CD4-positive, alpha-beta T cell treated with Interferon gamma for 1 hour (primary cell): Measurements from ENCODE around the gene C19orf47.
"Not testable (repeated sequence)": the region's sequence is repeated elsewhere in the genome, so short reads cannot be mapped to it uniquely, and the experiment has no call there.

Source experiments
- DNase-seq: peaks from one replicate; pipeline ENCODE4 v3.0.0-alpha.2; 2020

Gene C19orf47

GRCh38 chr19:40374084-40374483 is 25.9 kb upstream of the C19orf47 start:
- no peak for DNase-seq

- DNase-seq = no peak
Measured at GRCh38 chr19:40371802-40372122, 23.6 kb upstream of the C19orf47 start.

GRCh38 chr19:40370997-40371801 is 23.0 kb upstream of the C19orf47 start:
- DNase-seq = no peak

- not testable (repeated sequence) for DNase-seq
Measured at GRCh38 chr19:40370253-40370652, 22.1 kb upstream of the C19orf47 start.

- DNase-seq = no peak
Measured at GRCh38 chr19:40369797-40370196, 21.6 kb upstream of the C19orf47 start.

GRCh38 chr19:40367577-40368434 is 19.6 kb upstream of the C19orf47 start:
- DNase-seq = no peak

GRCh38 chr19:40366697-40367561 is 18.7 kb upstream of the C19orf47 start:
- DNase-seq = no peak

GRCh38 chr19:40365613-40366401 is 17.6 kb upstream of the C19orf47 start:
- DNase-seq = peak; percentile 54

- DNase-seq = no peak
Measured at GRCh38 chr19:40365010-40365409, 16.8 kb upstream of the C19orf47 start.

GRCh38 chr19:40363069-40363468 is 14.9 kb upstream of the C19orf47 start:
- DNase-seq = no peak

GRCh38 chr19:40362160-40362559 is 14.0 kb upstream of the C19orf47 start:
- DNase-seq = no peak

GRCh38 chr19:40360708-40361241 is 12.6 kb upstream of the C19orf47 start:
- DNase-seq = no peak

GRCh38 chr19:40360020-40360707 is 12.0 kb upstream of the C19orf47 start:
- DNase-seq = no peak

- DNase-seq = peak; percentile 62
Measured at GRCh38 chr19:40358773-40359172, 10.6 kb upstream of the C19orf47 start.

GRCh38 chr19:40357640-40358039 is 9.4 kb upstream of the C19orf47 start:
- DNase-seq = no peak

GRCh38 chr19:40356681-40357595 is 8.7 kb upstream of the C19orf47 start:
- DNase-seq = no peak

- no peak for DNase-seq
Measured at GRCh38 chr19:40355975-40356680, 7.9 kb upstream of the C19orf47 start.

- DNase-seq = no peak
Measured at GRCh38 chr19:40348961-40349507, 837 bp upstream of the C19orf47 start.

- no peak for DNase-seq
Measured at GRCh38 chr19:40344422-40344821, 3.8 kb downstream of the C19orf47 start.
